ENCODE data around the gene ADSS1.
"Not testable (repeated sequence)": the region's sequence is repeated elsewhere in the genome, so short reads cannot be mapped to it uniquely, and the experiment has no call there.

Gene ADSS1

GRCh38 chr14:104734601-104734990 is 10.6 kb downstream of the ADSS1 start:
- DNase-seq (ENCODE audit: low spot score) = no peak

GRCh38 chr14:104734991-104735779 is 11.2 kb downstream of the ADSS1 start:
- DNase-seq (ENCODE audit: low spot score) = no peak

- peak; percentile 86 for DNase-seq (ENCODE audit: low spot score)
Measured at GRCh38 chr14:104735830-104736642, 12.0 kb downstream of the ADSS1 start.

DNA sequence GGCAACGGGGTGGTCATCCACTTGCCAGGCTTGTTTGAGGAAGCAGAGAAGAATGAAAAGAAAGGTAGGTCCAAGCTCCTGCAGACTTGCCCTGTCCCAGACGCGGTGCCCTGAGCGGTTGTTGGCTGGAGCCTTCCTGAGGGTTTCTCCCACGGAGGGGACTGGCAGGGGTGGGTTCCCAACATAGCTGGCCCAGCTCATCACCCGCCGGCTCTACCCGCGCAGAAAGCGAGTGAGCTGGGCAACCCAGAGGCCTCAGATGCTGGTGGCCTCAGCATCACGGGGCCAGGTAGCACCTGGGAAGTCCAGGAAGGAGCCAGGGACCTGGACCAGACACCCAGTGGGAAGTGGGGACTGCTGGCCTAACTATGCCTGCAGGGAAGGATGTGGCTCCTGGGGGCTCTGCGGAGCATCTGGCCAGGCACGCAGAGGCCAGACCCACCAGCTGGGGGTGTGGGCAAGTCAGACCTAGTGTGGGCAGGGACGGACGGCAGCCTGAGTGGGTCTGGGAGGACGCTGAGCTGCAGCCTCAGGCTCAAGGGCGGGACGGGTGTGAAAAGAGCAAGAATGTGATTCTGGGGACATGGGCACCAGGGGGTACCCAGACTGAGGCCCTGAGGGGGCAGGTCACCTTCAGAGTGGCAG is 14.5 kb downstream of the ADSS1 start:
- DNase-seq (ENCODE audit: low spot score) = no peak

GRCh38 chr14:104739026-104739425 is 15.0 kb downstream of the ADSS1 start:
- no peak for DNase-seq (ENCODE audit: low spot score)

- DNase-seq (ENCODE audit: low spot score) = no peak
Measured at GRCh38 chr14:104739546-104740516, 15.8 kb downstream of the ADSS1 start.

DNA sequence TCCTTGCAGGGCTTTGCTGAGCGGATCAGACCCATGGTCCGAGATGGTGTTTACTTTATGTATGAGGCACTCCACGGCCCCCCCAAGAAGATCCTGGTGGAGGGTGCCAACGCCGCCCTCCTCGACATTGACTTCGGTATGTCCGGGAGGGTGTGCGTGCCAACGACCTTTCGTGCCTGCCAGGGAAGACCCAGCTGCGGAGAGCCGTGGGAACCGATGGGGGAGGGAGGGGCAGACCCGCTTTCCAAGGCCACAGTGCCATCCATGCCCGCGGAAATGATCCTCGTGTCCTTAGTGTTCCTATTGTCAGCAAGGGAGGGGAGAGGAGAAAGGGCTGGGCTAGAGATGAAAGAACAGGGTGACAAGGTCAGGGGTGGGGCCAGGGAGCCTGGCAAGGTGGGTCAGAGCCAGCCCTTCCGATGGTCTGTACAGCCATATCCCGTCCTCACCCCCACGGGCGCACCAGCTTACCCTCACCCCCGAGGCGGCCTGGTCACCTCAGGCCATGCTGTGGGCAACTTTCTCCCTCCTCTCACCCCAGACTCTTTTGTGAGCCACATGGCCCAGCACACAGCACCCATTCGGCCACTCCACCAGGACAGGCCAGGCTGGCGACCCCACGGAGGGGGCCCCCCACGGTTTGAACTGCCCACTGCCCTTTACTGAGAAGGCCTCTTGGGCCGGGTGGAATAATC is 17.2 kb downstream of the ADSS1 start:
- no peak for DNase-seq (ENCODE audit: low spot score)

DNA sequence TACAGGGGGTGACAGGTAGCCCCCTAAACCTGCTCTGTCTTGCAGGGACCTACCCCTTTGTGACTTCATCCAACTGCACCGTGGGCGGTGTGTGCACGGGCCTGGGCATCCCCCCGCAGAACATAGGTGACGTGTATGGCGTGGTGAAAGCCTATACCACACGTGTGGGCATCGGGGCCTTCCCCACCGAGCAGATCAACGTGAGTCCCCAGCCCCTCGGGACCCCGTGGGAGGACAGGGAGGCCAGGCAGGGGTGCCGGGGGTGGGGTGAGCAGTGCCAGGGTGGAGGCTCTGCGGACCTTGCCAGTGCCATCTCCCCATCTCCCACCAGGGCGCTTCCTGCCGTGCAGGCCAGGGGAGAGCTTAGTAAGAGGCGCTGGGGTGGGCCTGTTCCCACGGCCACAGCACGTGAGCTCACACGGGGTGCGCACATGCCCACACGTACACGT is 17.8 kb downstream of the ADSS1 start:
- no peak for DNase-seq (ENCODE audit: low spot score)

DNA sequence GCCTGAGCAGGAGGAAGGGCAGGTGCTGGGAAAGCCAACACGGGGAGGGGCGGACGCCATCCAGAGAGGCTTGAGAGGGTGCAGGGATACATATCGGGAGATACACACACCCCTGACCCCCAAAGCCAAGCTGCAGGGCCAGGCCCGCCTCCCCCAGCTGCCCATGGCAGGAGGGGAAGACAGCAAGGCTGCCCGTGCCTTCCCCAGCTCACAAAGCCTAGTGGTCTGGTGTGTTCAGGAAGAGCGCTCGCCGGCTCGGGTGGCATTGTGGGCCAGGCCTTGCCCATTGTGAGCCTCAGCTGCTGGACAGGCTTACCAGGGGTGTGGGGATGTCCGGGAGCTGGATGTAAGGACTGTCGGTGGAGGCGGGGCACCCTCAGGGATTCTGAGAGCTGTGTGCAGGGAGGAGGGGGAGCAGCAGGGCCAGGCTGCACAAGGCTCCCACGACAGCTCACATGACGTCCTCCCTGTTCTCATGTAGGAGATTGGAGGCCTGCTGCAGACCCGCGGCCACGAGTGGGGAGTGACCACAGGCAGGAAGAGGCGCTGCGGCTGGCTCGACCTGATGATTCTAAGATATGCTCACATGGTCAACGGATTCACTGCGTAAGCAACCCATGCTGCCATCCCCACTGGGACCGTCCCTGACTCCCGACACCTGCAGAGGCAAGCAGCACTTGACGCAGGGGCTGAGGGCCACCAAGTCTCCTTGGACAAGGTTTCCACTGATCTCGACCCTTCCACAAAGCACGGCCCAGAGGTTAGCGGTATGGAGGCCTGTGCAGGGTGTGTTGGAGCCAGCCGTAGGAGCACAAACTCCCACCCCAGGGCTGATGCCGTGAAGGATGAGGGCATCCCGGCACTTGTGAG is 18.8 kb downstream of the ADSS1 start:
- no peak for DNase-seq (ENCODE audit: low spot score)

GRCh38 chr14:104743461-104744380 is 19.7 kb downstream of the ADSS1 start:
- DNase-seq (ENCODE audit: low spot score) = no peak

GRCh38 chr14:104744484-104744883 is 20.5 kb downstream of the ADSS1 start:
- no peak for DNase-seq (ENCODE audit: low spot score)

DNA sequence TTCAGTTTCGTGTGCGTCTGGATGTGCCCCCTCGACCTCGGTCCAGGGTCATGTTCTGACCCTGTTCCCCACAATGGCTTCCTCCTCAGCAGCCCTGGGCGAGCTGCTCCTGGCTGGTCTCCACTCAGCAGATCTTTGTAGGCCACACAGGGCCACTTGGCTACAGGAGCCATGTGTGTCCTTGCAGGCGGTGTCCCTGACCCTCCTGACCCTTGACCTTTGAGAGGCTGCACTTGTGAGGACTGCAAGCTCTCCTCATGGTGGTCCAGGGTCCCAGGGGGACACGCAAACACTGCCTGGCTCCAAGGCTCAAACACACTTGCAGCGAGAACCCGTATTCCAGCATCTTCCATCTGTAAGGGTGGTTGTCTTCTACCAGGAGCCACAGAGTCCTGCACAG is 21.4 kb downstream of the ADSS1 start:
- no peak for DNase-seq (ENCODE audit: low spot score)

- DNase-seq (ENCODE audit: low spot score) = no peak
Measured at GRCh38 chr14:104746071-104746545, 22.1 kb downstream of the ADSS1 start.

DNA sequence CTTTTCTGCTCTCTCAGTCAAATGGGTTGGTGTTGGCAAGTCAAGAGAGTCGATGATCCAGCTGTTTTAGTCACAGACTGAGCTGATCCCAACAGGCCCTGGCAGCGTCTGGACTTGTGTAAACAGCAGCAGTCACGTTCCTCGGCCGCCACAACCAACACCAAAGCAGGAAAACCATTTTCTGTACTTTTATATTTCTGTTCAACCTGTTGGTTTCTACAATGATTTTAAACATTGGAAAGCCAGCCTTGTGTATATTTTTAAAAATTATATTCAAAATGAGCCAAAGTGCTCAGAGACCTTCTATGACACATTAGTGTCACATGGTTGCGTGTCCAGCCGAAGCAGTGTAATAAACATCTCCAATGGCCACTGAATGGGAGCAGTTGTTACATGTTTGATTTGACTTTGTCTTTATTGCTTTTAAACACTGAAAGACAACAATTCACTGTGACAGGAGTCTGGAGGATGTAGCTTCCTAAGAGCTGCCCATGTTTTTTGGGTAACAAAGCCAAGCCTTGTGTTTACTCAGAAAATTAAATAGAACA is 23.0 kb downstream of the ADSS1 start:
- DNase-seq (ENCODE audit: low spot score) = no peak

GRCh38 chr14:104747876-104748275 is 23.8 kb downstream of the ADSS1 start:
- no peak for DNase-seq (ENCODE audit: low spot score)

- peak; percentile 67 for DNase-seq (ENCODE audit: low spot score)
Measured at GRCh38 chr14:104749111-104749649, 25.2 kb downstream of the ADSS1 start.

- peak; percentile 43 for DNase-seq (ENCODE audit: low spot score)
Measured at GRCh38 chr14:104750056-104750752, 26.2 kb downstream of the ADSS1 start.

DNA sequence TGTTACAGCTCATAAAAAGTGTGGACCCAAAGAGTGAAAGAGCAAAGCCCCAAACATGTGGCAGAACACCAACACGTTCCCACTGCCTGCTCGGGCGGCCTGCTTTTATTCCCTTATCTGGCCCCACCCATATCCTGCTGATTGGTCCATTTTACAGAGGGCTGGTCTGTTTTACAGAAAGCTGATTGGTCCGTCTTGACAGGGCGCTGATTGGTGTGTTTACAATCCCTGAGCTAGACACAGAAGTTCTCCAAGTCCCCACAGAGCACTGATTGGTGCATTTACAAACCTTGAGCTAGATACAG is 26.7 kb downstream of the ADSS1 start:
- DNase-seq (ENCODE audit: low spot score) = not testable (repeated sequence)

Measured in AG20443 (cell line).